Omental fat pad (tissue), 4 donors: Measurements from ENCODE around the gene ZC3H12A. TPM values are rescaled to one million over a fixed set of nuclear protein-coding genes. Genes with fewer than 3 reads are reported as not detected.
A peak's percentile ranks its signal among the peaks of the same experiment; 100 is the strongest.

Experiments used
- ATAC-seq: fragments of 150-250 bp; one replicate; pipeline ENCODE4 v1.9.1; 2016; ENCODE audit warnings: mild to moderate bottlenecking, moderate library complexity; ENCODE audit not compliant: low FRiP score
- DNase-seq: peaks from one replicate; pipeline ENCODE4 v3.0.0-alpha.2; 2019; ENCODE audit warnings: low spot score
- total RNA-seq, 4 donors: library from RNA; depleted of rRNA; stranded (reverse); fragments of >200 nt; gene quantifications; one replicate each; pipeline ENCODE4 v1.1.0, GENCODE V29; 2016
- TF ChIP-seq, protein P1 (sequence below), 3 donors: fragments of 450-650 bp; IDR thresholded peaks; one replicate each; pipeline ENCODE4 v1.5.1; 2016 to 2017; ENCODE audit warnings: antibody characterized with exemption in 3 of 3, mild to moderate bottlenecking in 3 of 3, moderate library complexity in 2 of 3

ZC3H12A gene
- 100 to 1,000 TPM in 1 of 4 donors, 10 to 100 TPM in 2, 1 to 10 TPM in 1; 9.9 to 137 (median 30.4) TPM for total RNA-seq

DNA sequence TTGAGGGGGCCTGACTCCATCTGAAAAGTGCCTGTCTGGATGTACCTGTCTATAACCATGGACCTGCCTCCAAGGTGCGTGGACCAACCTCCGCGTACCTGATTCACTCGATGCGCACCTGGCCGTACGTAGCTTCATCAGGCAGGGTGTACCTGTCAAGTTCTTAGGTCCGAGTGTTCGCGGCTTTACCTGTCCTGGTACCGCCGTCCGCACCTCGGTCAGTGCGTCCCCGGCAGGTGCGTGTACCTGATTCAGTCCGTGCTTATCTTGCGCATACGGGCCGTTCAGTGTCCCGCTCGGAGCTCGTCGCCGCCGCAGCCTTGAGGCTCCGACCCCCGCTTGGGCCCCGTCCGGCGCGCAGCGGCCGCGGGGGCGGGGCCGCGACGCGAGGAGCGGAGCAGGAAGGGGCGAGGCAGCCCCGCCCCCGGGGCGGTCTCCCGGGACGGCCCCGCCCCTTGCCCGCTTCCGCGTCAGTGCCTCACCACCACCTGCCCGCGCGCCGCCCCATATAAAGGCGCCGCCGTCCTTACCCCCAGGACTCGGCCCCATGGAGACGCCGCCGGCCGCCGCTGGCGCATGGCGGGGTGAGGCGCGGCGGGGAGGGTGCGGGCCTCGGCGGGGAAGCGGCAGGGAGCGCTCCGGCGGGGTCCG lies at the start of gene ZC3H12A:
ZC3H12A (plus strand) TSS at position 535 of the 651 bp plus-strand sequence. CDS start 917 bp downstream, outside the sequence.
- TF ChIP-seq, protein P1, sequence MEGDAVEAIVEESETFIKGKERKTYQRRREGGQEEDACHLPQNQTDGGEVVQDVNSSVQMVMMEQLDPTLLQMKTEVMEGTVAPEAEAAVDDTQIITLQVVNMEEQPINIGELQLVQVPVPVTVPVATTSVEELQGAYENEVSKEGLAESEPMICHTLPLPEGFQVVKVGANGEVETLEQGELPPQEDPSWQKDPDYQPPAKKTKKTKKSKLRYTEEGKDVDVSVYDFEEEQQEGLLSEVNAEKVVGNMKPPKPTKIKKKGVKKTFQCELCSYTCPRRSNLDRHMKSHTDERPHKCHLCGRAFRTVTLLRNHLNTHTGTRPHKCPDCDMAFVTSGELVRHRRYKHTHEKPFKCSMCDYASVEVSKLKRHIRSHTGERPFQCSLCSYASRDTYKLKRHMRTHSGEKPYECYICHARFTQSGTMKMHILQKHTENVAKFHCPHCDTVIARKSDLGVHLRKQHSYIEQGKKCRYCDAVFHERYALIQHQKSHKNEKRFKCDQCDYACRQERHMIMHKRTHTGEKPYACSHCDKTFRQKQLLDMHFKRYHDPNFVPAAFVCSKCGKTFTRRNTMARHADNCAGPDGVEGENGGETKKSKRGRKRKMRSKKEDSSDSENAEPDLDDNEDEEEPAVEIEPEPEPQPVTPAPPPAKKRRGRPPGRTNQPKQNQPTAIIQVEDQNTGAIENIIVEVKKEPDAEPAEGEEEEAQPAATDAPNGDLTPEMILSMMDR (IDR thresholded peaks at IDR 0.05), result no peak
- DNase-seq, result peak; percentile 85
- ATAC-seq, result peak; percentile 68

GRCh38 chr1:37425221-37425620 lies 49.2 kb upstream of the ZC3H12A start:
- no peak for DNase-seq
- TF ChIP-seq, protein P1 (IDR thresholded peaks at IDR 0.05), result no peak
- no peak for ATAC-seq

- DNase-seq (no peak), ATAC-seq (no peak)
- TF ChIP-seq, protein P1 (IDR thresholded peaks at IDR 0.05), result no peak
These were observed 45.4 kb upstream of the ZC3H12A start for GRCh38 chr1:37429029-37429428.

DNA sequence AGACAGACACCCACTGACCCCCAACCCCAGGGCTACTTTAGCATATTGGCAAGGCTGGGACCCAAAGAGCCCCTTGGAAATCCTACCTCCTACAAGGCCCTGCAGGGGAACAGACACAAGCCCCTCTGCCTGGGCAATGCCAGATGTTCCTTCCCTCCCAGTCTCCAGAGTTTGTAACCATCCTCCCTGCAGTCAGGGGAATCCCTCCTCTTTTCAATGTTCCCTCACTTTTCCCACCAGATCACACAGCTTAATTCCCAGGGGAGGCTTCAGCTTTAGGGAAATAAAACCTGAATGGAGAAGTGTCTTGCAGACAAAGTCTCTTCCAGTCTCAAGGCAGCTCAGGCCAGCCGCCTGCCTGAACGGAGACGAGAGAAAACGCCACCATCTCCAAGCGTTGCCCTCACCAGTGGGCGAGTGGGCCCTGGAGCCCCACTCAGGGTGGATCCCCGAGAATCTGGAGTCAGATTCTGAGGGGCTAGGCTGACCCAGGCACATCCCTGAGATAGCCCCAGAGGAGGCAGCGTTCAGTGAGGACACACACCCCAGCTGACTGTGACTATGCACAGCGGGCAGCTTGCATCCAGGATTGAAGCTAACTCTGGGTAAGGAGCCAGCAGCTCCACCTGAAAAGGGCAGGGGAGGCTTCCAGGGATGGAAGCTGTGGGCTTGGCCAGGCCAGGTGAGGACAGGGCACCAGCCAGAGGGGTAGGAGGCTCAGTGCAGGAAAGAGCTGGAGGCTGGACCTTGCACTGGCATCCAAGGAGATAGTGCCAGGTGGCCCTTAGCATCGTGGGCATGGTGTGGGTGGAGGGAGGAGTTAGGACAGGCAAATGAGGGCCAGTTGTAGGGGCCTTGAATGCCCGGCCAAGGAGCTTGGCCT lies 44.0 kb upstream of the ZC3H12A start:
- ATAC-seq (no peak), DNase-seq (no peak)
- TF ChIP-seq, protein P1 (IDR thresholded peaks at IDR 0.05), result no peak

DNA sequence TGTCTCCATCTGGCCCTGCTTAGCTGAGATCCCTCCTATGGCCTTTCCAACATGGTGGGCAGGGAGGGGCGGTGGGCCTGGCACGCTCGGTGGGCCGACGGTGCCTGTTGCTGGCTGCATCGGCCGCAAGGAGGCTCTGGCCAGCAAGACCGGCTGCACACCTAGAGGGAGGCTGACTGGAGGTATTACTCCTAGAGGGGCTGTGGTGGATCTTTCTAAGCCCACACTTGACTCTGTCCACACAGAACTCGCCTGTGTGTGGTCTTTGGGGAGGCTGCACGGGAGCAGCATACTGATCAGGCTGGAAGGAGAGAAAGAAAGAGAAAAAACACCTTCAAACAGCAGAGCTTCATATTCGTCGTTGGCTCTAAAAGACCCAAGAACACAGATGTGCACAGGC lies 41.7 kb upstream of the ZC3H12A start:
- DNase-seq, result no peak
- TF ChIP-seq, protein P1 (IDR thresholded peaks at IDR 0.05), result no peak
- no peak for ATAC-seq

DNA sequence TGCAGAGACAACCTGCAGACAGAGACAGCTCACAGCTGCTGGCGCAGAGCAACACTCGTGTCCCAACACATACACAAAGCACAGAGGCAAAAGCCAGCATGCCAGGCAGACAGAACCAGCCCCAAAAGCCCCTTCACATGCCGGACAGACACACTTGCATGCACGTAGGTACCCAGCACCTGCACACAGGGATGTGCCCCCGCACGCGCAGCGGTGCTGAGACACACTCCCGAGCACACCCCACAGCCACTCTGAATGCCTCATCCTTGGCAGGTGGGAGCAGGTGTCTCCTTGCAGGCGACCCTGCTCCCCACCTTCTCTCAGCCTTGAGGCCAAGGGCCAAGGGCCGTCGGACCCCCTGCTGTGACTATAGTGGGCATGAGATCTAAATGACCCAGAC lies 41.2 kb upstream of the ZC3H12A start:
- TF ChIP-seq, protein P1 (IDR thresholded peaks at IDR 0.05), result no peak
- no peak for ATAC-seq
- no peak for DNase-seq
